KG1 (cell line): ENCODE results near the gene ABHD4.
A peak's percentile ranks its signal among the peaks of the same experiment; 100 is the strongest.
"Not testable (repeated sequence)": the region's sequence is repeated elsewhere in the genome, so short reads cannot be mapped to it uniquely, and the experiment has no call there.

Experiments
- DNase-seq: peaks from one replicate; lab custom pipeline; 2025; lab: John Stamatoyannopoulos, UW

ABHD4 gene, protein sequence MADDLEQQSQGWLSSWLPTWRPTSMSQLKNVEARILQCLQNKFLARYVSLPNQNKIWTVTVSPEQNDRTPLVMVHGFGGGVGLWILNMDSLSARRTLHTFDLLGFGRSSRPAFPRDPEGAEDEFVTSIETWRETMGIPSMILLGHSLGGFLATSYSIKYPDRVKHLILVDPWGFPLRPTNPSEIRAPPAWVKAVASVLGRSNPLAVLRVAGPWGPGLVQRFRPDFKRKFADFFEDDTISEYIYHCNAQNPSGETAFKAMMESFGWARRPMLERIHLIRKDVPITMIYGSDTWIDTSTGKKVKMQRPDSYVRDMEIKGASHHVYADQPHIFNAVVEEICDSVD

GRCh38 chr14:22598099-22598895 lies at the start of gene ABHD4:
Gene ABHD4 (plus strand): TSS chr14:22598300. CDS start chr14:22598307, 7 bp downstream.
- no peak for DNase-seq

DNA sequence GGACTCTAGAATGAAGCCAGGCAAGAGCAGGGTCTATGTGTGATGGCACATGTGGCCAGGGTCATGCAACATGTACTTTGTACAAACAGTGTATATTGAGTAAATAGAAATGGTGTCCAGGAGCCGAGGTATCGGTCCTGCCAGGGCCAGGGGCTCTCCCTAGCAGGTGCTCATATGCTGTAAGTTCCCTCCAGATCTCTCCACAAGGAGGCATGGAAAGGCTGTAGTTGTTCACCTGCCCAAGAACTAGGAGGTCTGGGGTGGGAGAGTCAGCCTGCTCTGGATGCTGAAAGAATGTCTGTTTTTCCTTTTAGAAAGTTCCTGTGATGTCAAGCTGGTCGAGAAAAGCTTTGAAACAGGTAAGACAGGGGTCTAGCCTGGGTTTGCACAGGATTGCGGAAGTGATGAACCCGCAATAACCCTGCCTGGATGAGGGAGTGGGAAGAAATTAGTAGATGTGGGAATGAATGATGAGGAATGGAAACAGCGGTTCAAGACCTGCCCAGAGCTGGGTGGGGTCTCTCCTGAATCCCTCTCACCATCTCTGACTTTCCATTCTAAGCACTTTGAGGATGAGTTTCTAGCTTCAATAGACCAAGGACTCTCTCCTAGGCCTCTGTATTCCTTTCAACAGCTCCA lies 48.7 kb upstream of the ABHD4 start:
- DNase-seq: no peak

DNA sequence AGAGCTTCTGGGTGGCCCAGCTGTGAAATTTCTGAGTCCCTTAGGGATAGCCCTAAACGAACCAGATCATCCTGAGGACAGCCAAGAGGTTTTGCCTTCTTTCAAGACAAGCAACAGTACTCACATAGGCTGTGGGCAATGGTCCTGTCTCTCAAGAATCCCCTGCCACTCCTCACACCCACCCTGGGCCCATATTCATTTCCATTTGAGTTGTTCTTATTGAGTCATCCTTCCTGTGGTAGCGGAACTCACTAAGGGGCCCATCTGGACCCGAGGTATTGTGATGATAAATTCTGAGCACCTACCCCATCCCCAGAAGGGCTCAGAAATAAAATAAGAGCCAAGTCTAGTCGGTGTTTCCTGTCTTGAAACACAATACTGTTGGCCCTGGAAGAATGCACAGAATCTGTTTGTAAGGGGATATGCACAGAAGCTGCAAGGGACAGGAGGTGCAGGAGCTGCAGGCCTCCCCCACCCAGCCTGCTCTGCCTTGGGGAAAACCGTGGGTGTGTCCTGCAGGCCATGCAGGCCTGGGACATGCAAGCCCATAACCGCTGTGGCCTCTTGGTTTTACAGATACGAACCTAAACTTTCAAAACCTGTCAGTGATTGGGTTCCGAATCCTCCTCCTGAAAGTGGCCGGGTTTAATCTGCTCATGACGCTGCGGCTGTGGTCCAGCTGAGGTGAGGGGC lies 48.0 kb upstream of the ABHD4 start:
- peak; percentile 5 for DNase-seq

DNA sequence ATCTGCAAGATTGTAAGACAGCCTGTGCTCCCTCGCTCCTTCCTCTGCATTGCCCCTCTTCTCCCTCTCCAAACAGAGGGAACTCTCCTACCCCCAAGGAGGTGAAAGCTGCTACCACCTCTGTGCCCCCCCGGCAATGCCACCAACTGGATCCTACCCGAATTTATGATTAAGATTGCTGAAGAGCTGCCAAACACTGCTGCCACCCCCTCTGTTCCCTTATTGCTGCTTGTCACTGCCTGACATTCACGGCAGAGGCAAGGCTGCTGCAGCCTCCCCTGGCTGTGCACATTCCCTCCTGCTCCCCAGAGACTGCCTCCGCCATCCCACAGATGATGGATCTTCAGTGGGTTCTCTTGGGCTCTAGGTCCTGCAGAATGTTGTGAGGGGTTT lies 46.5 kb upstream of the ABHD4 start:
- no peak for DNase-seq

GRCh38 chr14:22552001-22552826 lies 45.9 kb upstream of the ABHD4 start:
- no peak for DNase-seq

DNA sequence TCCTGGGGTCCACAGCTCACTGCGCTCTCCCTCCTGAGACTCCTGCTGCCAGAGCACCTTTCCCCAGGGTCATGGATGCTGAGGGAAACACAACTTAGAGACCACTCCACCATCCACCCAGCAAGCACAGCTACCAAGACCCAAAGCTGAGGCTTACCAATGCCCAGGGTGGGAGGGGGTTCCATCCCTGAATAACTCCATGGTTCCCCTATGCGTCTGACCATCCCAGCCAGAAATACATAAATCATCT lies 45.3 kb upstream of the ABHD4 start:
- DNase-seq: no peak

DNA sequence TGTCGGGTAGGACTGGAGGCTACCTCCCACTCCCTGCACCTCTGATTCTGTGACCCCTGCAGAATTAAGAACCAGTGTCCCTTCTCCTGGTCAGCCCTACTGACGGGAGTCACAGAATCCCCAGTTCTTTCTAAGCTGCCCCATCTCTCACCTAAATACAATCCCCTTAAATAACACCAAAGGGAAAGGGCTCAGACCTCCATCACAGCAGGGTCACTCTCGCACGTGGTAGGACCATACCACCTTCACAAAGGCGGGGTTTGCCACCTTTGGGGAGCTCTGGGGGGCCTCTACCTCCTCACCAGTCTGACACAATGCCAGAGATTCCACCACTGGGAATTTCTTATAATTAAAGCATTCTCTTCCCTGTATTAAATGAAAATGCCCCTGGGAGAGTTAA lies 44.7 kb upstream of the ABHD4 start:
- DNase-seq: no peak

- DNase-seq: not testable (repeated sequence)
Observed at GRCh38 chr14:22553861-22554497, 44.1 kb upstream of the ABHD4 start.

GRCh38 chr14:22554498-22555383 lies 43.4 kb upstream of the ABHD4 start:
- peak; percentile 14 for DNase-seq

DNA sequence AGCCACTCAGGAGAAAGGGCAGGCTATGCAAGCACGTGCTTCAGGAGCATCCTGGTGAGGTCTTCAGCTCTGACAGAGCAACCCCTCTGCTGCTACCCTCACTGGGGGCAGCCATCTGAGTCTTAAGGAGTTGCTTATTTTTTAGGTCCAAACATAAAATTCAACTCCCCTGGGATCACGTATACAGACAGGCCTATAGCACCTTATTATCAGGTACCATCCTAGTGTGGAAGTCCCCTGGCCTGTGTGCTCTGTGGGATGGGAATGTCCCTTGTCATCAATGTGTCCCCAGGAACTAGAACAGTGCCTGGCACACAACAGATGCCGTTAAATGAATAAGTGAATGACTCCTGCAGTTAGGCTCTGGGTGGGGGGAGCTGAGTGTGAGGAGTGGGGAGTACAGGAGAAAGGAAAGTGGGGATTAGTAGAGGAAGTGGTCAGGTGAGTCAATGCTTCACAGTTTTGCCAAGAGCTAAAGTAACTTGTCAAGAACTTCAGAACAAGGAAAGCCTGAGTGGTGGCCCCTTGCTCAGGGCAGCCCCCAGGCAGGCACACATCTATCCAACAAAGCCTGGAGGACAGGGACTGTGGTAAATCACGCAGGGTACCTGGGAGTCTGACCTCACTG lies 42.6 kb upstream of the ABHD4 start:
- no peak for DNase-seq

DNA sequence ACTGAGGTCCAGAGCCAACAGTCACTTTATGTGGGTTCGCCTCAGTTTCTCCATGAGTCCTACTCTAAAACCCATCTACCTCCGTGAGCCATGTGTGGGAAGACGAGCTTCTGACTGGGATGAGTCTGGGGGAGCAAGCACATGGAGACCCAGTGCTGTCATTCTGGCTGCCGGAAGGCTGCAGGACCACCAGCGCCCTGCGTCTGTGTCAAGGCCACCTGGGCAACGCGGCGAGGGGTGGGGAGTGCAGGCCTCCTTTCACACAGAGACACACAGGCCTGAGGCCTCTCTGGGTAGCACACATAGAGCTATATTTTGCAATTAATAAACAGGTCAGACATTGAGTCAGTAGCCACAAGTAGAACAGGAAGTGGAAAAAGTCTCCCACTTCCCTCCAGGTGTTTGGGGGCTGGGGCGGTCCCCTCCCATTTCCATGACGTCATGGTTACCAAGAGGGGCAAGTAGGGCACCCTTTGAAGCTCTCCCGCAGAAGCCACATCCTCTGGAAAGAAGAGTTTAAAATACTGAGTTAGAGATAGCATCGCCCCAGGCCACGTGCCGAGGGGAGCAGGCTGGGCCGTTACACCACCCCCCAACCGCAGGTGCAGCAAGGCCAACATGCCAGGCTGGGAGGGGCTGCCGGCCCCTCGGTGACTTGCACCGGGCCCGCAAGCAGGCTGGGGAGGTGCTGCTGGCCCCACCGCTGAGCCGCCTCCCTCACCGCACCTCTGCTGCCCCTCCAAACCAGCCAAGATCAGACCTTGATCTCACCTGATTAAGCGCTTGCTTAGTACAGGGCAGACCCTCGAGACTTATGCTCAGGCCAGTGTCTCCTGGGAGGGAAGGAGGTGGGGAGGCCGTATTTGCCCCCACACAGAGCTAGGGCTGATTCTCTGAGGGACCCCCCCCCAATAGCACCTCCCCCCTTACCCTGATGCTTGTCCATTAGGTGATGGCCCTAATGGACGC lies 41.8 kb upstream of the ABHD4 start:
- peak; percentile 91 for DNase-seq

DNA sequence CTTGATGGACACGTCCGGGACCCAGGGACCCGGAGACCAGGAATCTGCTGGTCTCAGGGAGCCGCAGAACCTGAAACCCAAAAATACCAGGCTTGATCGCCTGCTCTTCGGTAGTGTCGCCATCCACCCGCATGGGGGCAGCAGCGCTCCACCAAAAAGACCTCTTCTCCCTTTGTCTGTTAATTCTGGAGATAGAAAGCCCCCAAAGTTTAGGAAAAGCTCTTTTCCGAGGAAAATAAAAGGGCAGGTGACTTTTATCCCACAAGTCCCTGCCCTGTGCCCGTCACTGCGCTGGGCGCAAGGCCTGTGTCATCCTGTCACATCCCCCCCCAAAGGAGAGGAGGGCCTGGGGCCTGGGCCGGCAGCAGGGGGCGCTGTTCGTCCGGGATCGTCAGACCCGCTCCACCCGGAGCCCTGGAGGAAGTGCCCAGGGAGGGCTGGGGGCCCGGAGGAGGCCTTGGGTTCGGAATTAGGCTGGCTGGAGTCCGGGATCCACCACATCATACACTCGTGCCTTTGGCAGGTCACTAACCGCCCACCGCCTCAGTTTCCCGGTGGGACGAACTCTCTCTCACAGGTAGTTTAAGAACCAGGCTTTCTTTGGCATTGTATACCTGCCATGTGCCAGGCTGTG lies 41.0 kb upstream of the ABHD4 start:
- DNase-seq: peak; percentile 88

GRCh38 chr14:22557846-22558220 lies 40.3 kb upstream of the ABHD4 start:
- DNase-seq: no peak

DNA sequence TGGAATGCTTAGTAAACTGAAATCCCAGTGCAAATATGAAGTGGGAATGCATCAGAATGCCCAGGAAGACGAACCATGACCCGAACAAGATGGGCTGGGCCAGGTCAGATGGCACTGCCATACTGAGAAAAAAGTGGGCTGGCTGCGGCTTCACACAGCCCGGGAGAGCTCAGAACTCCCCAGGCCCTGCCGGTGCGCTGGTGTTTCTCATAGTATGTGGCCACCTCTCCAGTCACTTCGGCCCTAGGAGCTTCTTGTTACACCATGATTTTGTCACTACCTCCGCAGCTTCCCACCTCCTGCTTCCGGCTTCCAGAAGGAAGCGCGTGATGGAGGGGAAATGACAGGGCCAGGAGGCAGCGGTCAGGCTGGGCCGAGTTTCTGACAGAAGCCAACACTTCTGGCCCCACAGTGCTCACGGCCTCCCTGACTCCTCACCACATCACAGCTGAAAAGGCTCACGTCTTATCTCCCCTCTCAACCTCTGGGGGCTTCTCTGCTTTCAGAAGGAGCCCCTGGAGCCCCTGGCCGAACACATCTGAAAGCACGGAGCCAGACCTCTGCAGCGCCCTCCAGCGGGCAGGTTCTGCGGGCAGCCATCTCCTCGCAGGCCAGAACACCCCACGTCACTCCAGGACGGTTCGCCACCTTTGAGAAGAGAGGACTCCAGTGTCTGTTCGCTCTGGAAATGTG lies 39.7 kb upstream of the ABHD4 start:
- DNase-seq: no peak

DNA sequence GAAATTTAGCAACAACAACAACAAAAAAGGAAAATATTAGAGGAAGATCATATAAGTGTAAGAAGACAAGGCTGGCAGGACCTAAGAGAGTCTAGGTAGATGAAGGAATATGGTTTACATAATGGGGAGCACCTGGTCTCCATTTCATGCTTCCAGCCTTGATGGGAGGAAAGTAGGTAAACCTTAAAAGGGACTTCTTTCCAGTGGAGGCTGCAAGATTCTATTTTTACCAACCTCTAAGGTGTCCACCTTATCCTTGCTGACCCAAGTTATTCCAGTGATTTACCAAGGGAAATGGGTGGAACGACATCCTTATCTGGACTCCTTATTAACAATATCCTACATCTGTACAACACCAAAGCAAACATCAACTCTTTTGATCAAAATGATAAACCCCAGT lies 39.1 kb upstream of the ABHD4 start:
- no peak for DNase-seq

DNA sequence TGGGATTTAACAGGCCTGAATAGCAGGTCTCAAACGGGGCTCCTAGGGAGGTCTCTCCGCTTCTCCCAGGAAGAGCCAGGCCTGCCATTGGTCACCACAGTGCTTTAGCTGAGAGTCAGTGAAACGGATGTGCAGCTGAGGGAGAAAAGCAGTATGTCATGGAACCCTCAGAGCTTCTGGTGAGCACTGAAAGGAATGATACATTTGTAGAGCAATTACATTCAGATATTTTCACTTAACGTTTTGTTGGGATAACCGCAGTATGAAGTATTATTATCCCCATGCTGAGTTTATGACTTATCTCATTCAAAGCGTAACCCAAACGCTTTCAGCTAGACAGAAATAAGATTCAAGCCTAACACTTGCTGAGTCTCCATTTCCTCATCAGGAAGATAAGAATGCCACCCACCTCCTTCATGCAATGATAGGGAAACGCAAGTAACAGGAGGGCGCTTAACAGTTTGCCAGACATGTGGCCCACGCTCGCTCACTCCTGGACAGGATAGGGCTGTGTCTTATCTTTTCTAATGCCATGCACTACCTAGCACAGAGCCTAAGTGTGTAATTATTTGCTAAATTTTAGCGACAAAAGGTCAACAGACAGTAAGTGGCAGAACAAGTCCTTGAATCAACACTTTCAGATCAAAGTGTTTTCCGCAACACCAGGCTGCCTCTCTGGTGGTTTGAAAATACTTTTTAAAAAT lies 37.3 kb upstream of the ABHD4 start:
- no peak for DNase-seq

- no peak for DNase-seq
Observed at GRCh38 chr14:22561366-22561660, 36.8 kb upstream of the ABHD4 start.
